OCI-M1 (cell line): ENCODE data around the gene ADGRG6.
"Not testable (repeated sequence)": the region's sequence is repeated elsewhere in the genome, so short reads cannot be mapped to it uniquely, and the experiment has no call there.

Source experiments
- DNase-seq: peaks from one replicate; lab custom pipeline; 2025; lab: John Stamatoyannopoulos, UW

ADGRG6 gene

DNA sequence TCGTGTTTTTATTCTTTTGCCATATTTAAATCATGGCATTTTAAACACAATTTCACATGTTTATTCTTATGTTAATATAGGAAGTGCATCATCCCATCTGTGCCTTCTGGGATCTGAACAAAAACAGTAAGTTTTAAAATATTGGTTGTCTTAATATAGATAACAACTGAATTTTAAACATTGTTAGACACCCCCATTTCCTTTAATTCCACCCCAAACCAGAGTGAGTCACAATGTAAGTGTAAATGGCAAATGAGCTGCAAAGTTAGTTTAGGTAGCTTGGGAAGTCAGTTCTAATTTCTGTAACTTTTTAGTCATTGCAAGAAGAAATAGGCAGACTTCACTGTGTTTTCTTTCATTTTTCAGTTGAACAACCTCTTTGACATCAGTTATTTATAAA, 108.0 kb downstream of the ADGRG6 start:
- DNase-seq, result no peak

DNA sequence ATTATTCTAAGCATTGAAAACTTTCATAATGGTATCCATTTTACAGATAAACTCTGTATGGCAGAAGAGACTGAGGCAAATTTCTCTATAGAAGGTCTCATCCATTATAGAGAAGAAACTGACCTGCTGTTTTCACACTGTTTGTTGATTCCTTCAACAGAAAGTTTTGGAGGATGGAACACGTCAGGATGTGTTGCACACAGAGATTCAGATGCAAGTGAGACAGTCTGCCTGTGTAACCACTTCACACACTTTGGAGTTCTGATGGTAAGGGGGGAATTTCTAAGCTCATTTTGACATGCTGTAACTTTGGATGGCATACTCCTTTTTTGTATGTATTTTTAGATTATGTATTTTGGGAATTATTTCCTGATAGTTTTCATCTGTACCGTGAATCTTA, 109.3 kb downstream of the ADGRG6 start:
- DNase-seq, result no peak

DNA sequence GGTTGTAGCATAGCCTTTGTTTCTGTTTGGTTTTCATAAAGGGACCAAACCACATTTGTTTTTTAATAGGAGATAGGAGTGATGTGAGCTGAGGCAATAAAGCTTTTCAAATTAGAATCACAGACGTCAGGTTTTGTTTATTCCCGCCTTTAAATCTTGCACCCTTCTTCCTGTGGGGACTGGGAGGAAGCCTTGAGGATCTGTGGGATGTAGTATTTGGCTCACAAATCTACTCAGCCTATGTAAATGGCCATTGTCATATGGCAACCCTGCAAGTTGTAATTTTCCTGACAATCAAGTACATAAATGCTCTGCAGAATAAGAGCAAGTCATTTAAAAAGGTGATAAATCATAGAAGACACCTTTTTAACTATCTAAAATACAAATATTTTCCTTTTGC, 110.4 kb downstream of the ADGRG6 start:
- no peak for DNase-seq

DNA sequence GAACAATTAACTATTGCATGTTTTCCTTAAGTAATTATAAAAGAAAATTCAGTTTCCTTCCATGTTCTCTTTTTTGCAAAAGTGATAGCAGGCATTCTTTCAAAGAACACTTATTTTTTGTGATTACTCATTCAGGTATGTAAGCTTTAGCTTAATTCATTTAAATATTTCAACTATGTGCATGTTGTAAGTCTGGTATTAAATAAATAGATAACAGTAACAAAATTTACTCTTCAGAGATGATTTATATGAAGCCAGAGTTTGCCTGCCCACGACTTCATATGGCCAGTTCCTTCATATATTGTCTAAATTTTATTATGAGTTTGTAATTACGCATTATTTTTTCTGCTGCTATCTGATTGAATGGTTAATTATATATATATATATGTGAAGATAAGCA, 110.9 kb downstream of the ADGRG6 start:
- no peak for DNase-seq

DNA sequence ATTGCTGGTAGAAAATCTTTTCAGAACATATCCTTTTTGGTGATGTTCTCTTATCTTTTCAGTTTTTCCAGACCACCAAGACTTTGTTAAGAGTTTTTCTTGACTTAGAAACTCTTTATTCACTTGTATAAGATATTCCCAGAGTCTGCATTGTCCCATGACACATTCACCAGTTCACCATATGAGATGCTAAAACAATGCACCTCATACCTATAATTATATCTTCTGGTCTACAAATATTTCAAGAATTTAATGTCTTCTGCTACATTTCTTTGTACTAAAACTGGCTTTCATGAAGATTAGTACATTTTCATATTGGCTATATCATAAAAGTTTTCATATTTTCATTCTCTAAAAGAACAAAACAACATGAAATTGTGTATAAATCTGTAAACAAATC, 111.3 kb downstream of the ADGRG6 start:
- no peak for DNase-seq

DNA sequence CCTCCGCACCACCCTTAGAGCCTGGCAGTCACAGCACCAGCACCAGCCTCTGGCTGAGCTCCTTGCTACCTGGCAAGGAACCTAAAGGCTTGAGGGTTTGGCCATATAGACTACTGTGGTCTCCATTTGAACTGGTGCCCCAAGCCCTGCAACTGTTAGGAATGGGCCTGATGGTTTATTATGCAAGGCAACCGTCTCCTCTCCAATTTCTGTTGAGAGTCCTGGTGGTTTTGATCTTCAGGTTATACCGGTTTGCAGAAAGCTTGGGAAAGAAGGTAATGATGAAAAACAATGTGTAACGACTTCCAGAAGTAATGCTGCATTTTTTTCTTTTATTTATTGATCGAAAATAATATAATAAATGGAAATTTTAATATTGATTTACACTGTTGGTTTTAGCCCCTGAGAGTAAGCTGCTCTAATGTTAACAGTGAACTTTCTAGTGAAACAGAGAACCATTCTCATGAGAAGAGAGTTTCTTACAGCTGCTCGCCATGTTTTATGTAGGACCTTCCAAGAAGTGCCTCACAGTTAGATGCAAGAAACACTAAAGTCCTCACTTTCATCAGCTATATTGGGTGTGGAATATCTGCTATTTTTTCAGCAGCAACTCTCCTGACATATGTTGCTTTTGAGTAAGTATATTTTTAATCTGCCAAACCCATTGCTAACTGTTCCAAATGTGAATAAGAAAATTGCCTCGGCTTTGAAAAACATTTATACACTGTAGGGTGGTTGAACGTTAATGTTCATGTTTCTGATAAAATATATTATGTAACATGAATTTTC, 112.8 kb downstream of the ADGRG6 start:
- DNase-seq, result no peak

DNA sequence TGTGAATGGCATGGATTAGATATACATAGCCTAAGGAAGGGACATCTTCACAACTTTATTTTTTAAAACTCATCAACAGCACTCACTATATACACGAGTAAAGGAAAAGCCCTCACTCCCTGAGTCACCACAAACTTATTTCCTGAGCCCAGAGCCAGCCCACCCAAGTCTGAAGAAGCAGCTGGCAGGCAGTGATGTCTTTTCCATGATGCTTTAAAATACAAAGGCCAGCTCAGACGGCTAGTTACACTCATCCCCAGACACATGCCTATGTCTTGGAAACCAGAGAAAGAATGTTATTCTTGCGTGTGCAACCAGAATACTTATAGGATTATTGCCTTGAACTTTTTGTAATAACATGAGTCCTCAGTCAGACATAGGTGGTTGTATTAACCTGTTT, 114.4 kb downstream of the ADGRG6 start:
- no peak for DNase-seq

DNA sequence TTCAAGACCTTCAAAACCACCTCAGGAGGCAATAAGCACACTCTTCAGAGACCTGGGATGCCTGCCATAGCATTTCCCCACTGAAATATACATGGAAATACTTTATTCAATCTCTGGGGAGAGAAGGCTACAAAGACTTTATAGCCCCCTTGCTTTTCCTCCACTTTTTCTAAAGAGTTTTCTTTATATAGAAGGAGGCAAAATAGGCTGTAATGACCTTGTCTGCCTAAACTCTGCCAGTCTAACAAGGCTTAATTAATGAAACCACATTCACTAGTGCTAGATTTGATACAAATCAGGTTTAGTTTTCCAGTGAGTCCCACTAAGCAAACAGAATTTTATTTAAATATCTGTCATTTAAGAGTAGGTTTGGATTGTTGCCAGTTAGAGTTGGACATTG, 114.9 kb downstream of the ADGRG6 start:
- DNase-seq, result no peak

DNA sequence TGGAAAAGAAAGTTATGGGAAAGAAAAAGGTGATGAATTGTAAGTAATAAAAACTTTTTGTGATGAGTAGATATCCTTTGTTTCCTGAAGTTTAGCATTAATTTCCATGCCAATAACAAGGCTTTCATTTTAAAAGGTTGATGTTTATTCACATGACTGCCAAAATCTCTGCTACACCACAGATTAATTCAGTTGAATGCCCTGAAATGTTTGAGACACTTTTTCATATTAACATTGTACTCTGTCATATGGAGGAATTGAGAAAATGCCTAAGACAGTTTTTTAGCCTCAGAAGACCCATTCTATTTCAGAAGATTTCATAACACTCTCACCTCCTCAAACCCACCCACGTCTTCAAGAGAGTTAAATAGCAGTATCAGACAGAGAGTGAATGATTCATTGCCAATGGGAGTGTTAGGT, 115.5 kb downstream of the ADGRG6 start:
- DNase-seq, result no peak

DNA sequence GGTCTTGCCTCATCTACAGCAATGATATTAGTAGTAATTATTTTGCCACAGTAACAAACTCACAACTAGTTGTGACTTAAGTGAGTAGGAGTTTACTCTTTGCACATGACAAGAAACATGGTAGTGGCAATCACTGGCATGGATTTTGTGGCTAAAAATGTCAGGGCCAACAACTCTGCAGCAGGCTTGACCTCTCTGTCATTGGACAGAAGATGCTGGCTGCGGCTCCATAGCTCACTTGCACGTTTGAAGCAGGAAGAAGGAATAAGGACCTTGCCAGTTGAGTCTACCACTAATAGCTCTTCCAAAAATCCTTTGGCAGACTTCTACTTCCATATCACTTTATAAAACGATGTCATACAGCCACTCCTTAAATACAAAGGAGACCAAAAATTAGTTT, 117.3 kb downstream of the ADGRG6 start:
- no peak for DNase-seq

DNA sequence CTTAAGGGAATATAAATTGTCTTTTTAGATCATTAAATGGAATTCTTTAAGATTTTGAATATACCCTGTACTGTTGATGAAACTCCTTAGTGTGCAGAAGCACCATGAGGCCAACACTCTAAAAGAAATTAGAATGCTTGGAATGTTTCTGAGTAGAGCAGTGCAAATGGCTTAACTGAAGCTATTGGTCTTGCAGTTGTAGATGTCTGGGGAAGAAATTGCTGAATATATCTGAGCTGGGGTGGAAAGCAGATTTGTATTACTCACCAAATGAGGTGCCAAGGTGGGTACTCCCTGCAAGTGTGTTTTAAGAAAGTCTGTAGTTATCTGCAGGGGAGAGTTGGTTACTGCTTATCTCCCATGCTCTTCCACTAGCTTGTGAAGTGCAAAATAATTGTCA, 119.0 kb downstream of the ADGRG6 start:
- no peak for DNase-seq

DNA sequence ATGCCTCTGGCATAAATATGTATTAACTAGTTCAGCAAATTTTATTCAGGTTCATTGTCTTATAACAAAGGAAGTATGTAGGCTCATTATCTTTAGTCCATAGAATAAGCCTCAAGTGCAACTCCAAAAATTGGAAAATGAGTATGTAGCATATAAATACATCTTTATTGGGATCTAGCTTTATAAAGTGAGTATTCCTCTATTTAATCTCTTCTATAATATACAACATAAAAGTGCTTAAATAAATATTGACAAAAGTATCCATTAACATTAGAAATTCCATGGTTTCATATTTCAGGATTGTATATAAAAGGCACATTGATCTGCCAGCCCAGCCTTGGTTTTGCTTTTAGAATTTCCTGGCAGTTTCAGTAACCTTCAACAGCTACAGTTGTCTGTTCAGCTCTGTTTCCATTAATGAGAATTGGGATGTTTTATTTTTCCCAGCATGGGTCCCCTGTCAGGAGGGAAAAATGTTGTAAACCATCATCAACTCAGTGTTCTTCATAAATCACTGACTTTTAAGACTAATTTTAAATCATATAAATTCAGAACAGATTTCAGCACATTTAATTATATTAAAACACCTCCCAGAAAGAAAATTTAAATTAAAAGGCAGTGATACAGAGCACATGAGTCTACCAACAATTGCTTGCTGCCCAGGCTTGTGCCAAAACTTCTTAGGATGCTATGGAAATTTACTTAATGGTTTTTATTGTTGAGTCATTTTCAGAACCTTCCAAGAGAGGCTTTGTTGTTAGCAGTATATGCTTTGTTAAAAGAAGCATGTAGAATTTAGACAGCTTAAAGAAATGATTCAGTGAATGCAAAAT, 119.7 kb downstream of the ADGRG6 start:
- no peak for DNase-seq

DNA sequence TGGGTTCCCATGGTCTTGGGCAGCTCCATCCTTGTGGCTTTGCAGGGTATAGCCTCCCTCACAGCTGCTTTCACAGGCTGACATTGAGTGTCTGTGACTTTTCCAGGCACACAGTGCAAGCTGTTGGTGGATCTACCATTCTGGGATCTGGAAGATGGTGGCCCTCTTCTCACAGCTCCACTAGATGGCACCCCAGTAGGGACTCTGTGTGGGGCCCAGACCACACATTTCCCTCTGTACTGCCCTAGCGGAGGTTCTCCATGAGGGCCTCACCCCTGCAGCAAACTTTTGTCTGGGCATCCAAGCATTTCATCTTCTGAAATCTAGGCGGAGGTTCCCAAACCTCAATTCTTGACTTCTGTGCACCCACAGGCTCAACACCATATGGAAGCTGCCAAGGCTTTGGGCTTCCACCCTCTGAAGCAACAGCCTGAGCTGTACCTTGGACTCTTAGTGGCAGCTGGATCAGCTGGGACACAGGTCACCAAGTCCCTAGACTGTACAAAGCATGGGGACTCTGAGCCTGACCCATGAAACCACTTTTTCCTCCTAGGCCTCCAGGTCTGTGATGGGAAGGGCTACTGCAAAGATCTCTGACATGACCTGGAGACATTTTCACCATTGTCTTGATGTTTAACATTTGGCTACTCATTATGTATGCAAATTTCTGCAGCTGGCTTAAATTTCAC, 124.8 kb downstream of the ADGRG6 start:
- DNase-seq, result not testable (repeated sequence)

DNA sequence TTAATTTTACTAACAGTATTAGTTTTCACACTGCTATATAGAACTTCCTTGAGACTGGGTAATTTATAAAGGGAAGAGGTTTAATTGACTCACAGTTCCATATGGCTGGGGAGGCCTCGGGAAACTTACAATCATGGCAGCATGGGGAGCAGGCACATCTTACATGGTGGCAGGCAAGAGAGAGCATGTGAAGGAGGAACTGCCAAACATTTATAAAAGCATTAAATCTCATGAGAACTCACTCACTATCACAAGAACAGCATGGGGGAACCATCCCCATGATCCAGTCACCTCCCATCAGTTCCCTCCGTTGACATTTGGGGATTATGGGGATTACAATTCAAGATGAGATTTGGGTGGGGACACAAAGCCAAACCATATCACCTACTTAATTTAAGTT, 126.7 kb downstream of the ADGRG6 start:
- DNase-seq, result not testable (repeated sequence)

DNA sequence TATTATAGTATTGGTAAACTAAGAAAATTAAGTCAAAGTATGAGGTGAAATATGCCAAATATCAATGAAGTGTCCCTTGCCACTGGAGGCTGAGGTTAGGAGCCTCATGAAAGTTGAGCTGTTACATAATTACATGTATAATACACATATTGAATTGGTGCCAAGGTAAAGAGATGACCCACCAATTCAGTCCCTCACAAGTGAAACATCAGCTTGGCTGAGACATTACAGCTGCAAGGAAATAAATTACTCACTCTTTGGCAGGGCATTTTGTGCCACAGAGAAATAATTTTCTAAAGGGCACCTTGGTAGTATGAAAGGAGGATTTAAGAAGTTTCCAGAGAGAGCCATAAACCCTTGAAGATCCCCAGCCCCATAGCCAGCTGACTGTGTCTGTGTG, 127.4 kb downstream of the ADGRG6 start:
- DNase-seq, result no peak

DNA sequence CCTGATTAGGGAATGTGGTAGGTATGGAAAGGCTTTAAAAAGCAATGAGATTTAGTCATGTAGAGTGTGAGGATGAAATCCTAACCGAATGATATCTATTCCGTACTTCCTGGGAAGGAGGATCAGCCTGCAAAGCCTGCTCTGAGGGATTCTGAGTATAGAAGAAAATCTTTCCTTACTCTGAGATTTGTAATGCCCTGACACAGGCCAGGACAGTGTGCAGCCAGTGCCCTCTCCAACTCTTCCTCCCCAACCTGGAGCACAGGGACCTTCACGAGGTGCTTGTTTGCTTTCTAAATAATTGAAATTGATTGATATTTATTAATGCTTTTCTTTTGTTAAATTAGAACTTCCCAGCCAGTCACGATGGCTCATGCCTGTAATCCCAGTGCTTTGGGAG, 131.6 kb downstream of the ADGRG6 start:
- DNase-seq, result no peak

DNA sequence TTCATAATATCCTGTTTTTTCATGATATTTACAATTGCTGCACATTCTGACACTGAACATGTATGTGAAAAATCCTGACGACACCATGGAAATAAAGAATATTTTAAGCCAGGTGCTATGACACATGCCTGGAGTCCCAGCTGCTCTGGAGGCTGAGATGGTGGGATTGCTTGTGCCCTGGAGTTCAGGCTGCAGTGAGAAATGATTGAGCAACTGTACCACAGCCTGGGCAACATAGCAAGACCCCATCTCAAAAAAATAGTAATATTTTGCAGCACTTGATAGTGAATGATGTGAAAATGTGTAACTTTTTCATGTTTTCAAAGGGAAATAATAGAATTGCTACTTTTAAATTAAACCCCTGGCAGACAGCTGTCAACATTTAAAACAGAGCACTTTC, 137.1 kb downstream of the ADGRG6 start:
- no peak for DNase-seq

DNA sequence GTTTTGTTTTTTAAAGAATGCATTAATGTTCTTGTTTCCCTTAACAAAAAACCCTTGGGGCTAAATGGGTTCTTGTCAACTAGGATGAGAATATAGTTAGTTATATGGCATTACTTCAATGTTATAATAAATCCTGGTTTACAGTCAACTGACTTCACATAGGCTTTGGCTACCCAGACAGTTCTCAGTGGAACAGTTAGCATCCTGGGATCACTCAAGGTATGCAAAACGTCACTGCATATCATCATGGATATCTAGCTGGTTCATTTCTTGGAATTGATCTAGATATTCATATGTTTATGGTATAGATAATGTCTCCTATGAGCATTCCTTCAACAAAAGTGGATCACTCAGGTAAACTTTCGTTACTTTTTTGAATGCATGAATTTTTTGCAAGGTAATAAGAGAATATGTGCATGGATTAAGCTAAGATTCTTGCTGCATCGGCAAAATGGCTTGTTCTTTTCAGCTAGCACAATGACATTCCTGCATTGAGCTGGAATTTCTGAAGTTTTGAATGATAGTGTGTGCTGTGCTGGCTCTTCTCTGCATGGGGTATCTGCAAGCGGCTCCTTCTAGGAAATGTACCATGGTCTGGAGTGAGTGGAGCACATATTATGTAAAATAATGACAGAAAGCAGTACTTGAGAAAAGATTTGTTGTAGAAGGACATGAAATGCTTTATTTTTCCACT, 138.9 kb downstream of the ADGRG6 start:
- no peak for DNase-seq

DNA sequence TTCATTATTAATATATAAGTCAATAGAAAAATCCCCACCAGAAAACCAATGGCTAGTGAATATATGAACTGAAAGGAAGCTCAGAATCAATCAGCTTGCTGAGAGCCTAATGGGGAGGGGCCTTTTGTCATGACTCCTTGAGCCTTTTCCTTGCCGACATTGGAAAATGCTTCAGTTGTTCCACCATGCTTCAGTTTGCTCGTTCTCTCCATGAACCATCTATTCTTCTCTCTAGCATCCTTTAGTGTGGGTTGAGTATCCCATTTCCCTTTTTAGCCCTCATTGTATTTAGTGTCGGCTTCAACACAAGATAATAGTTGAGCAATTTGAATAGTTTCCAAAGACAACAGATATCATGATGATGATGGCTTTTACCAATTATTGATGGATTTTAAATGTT, 139.9 kb downstream of the ADGRG6 start:
- no peak for DNase-seq

DNA sequence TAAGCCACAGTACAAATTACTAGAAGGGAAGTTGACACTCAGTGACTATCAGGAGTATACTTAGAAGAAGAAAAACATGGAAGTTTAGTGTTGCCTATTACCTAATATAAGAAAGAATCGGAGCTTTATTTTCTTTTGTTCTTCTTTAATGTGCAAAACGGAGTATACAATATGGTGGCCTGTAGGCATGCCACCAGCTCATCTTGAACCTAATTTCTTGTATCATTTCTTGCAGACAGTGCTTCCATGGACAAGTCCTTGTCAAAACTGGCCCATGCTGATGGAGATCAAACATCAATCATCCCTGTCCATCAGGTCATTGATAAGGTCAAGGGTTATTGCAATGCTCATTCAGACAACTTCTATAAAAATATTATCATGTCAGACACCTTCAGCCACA, 141.3 kb downstream of the ADGRG6 start:
- no peak for DNase-seq

DNA sequence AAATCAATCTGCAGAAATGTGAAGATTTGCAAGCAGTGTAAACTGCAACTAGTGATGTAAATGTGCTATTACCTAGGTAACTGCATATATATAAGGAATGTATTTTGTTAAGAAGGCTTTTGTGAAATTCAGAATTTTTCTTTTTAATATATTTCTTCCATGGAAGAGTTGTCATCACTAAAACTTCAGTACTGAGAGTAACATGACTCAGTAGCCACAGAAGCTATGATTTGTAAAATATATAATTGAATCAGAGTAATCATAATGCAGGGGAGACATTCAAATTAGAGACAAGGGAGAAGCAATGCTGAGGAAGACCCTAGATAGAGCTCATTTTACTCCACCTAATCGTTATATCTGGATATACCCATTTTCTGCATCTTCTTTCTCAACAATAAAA, 141.7 kb downstream of the ADGRG6 start:
- no peak for DNase-seq

DNA sequence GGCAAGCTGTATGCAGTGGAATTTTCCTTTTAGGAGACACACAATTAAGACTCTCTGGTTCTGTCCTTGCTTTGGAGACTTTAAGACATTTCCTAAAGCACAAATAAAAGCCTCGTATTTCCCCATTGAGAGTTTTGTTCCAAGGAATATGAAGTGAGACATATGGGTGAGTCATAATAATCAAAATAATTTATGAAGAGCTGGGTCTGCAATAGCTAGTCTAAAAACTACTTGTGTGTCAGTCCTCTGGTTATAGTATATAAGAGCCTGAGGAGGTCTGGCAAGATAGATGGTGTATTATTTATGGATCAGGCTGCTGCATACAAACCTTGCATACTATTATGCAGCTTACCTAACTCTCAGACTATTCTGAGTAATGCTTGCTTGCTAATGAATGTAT, 142.6 kb downstream of the ADGRG6 start:
- DNase-seq, result no peak
